A204.1 (cell line): ENCODE data around the gene MAPK8IP2.
"Not testable (repeated sequence)": the region's sequence is repeated elsewhere in the genome, so short reads cannot be mapped to it uniquely, and the experiment has no call there.

Experiments
- FAIRE-seq: peaks from 2 replicates; lab custom pipeline; 2012; peaks lifted over from hg19 to GRCh38; lab: Jason Lieb, UNC

MAPK8IP2 gene

GRCh38 chr22:50600967-50601668 is 525 bp downstream of the MAPK8IP2 start:
- no peak for FAIRE-seq

GRCh38 chr22:50601669-50602337 is 1.2 kb downstream of the MAPK8IP2 start:
- no peak for FAIRE-seq

- FAIRE-seq, result no peak
Measured at GRCh38 chr22:50602338-50602700, 1.7 kb downstream of the MAPK8IP2 start.

- no peak for FAIRE-seq
Measured at GRCh38 chr22:50603511-50604255, 3.1 kb downstream of the MAPK8IP2 start.

- no peak for FAIRE-seq
Measured at GRCh38 chr22:50604256-50605001, 3.8 kb downstream of the MAPK8IP2 start.

- FAIRE-seq, result no peak
Measured at GRCh38 chr22:50605002-50605612, 4.5 kb downstream of the MAPK8IP2 start.

GRCh38 chr22:50605613-50606074 is 5.1 kb downstream of the MAPK8IP2 start:
- FAIRE-seq, result no peak

GRCh38 chr22:50606165-50606945 is 5.8 kb downstream of the MAPK8IP2 start:
- FAIRE-seq, result no peak

- no peak for FAIRE-seq
Measured at GRCh38 chr22:50606946-50607658, 6.5 kb downstream of the MAPK8IP2 start.

- no peak for FAIRE-seq
Measured at GRCh38 chr22:50607659-50608020, 7.0 kb downstream of the MAPK8IP2 start.

- FAIRE-seq, result not testable (repeated sequence)
Measured at GRCh38 chr22:50608058-50608840, 7.7 kb downstream of the MAPK8IP2 start.

GRCh38 chr22:50608996-50609395 is 8.4 kb downstream of the MAPK8IP2 start:
- no peak for FAIRE-seq

- FAIRE-seq, result no peak
Measured at GRCh38 chr22:50609599-50609998, 9.0 kb downstream of the MAPK8IP2 start.

GRCh38 chr22:50610041-50610451 is 9.5 kb downstream of the MAPK8IP2 start:
- no peak for FAIRE-seq

- no peak for FAIRE-seq
Measured at GRCh38 chr22:50610581-50610980, 10.0 kb downstream of the MAPK8IP2 start.

GRCh38 chr22:50611341-50612060 is 10.9 kb downstream of the MAPK8IP2 start:
- no peak for FAIRE-seq

GRCh38 chr22:50612168-50612527 is 11.6 kb downstream of the MAPK8IP2 start:
- FAIRE-seq, result no peak

GRCh38 chr22:50612528-50613221 is 12.1 kb downstream of the MAPK8IP2 start:
- FAIRE-seq, result no peak
